Calu3 (cell line): Measurements from ENCODE around the gene NRG3. TPM values are rescaled to one million over a fixed set of nuclear protein-coding genes. Genes with fewer than 3 reads are reported as not detected.

Experiments used
- BruUV-seq: library from RNA; stranded (reverse); fragments of 400-500 nt; replicated peaks from 2 replicates; lab custom pipeline; 2021; lab: Mats Ljungman, UMichigan
- CTCF ChIA-PET: fragments of 300-600 bp; sonication (Branson Sonifier 250); formaldehyde crosslinking; loops from one replicate; lab custom pipeline; 2022; ENCODE audit warnings: antibody characterized with exemption; lab: Charles Lee
- DNase-seq: peaks from one replicate; pipeline ENCODE4 v3.0.0; 2022
- H3K27ac Mint-ChIP-seq: one replicate; pipeline ENCODE4 v1.8.0; 2022; ENCODE audit warnings: mixed read lengths; ENCODE audit not compliant: unreplicated experiment
- H3K27me3 Mint-ChIP-seq: one replicate; pipeline ENCODE4 v1.8.0; 2022; ENCODE audit warnings: mixed read lengths; ENCODE audit not compliant: unreplicated experiment
- H3K36me3 Mint-ChIP-seq: one replicate; pipeline ENCODE4 v1.8.0; 2022; ENCODE audit warnings: mild to moderate bottlenecking, moderate library complexity, mixed read lengths; ENCODE audit not compliant: insufficient read depth, unreplicated experiment
- H3K4me1 Mint-ChIP-seq: one replicate; pipeline ENCODE4 v1.8.0; 2022; ENCODE audit warnings: mild to moderate bottlenecking, low read depth, mixed read lengths; ENCODE audit not compliant: unreplicated experiment
- H3K4me3 Mint-ChIP-seq: one replicate; pipeline ENCODE4 v1.8.0; 2022; ENCODE audit warnings: mild to moderate bottlenecking, low read depth, moderate library complexity, mixed read lengths; ENCODE audit not compliant: unreplicated experiment
- H3K9me3 Mint-ChIP-seq: one replicate; pipeline ENCODE4 v1.8.0; 2022; ENCODE audit warnings: low read depth, mixed read lengths; ENCODE audit not compliant: unreplicated experiment
- CTCF ChIP-seq: fragments of 200-600 bp; IDR thresholded peaks from one replicate; pipeline ENCODE4 v1.8.0; 2022; ENCODE audit warnings: antibody characterized with exemption; ENCODE audit not compliant: unreplicated experiment
- intact Hi-C: fragments of 100-400 bp; cut with micrococcal nuclease; formaldehyde crosslinking; loops from one replicate; pipeline ENCODE4 v1.10.0; 2022; ENCODE audit not compliant: unreplicated experiment
- total RNA-seq: library from RNA; stranded (reverse); gene quantifications from 2 replicates; pipeline ENCODE4 v1.2.3, GENCODE V29; 2022

The NRG3 gene
- total RNA-seq, 1 experiment from 2014 or later = 46.3 TPM

GRCh38 chr10:82535457-82535856 is 660.5 kb downstream of the NRG3 start:
- H3K4me1 Mint-ChIP-seq = no peaks in the 10 kb centered on the region
- BruUV-seq = no TSS peak
- no peaks in the 10 kb centered on the region for H3K9me3 Mint-ChIP-seq
- CTCF ChIA-PET = interaction anchor here (0.7 kb wide), 1 partner anchor 20 kb away, joined by 4 read pairs; no protein-coding TSS in a partner anchor
- no peak for DNase-seq
- no peaks in the 10 kb centered on the region for H3K36me3 Mint-ChIP-seq
- no peak for TF ChIP-seq CTCF
- H3K27me3 Mint-ChIP-seq = no peaks in the 10 kb centered on the region
- no peak overlapping the region for H3K27ac Mint-ChIP-seq
- no peak overlapping the region for H3K4me3 Mint-ChIP-seq
- intact Hi-C loops = no loop called here

DNA sequence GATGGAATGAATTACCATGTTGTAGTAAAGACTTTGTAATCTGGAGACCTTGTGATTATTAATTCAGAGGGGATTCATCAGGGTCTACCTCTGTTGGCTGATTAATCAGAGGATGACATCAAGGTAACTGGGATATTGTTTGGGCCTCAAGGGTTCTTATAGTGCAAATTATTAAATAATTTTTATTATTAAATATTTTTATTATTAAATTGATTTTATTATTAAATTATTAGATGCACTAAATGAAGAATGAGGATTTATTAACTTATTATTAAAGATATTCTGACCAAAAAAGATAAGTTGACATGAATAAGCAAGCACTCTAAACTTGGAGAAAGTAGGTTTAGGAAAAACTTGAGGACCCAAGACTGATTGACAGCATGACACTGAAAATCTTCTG is 661.7 kb downstream of the NRG3 start:
- no peak overlapping the region for H3K4me3 Mint-ChIP-seq
- intact Hi-C loops = no loop called here
- BruUV-seq = no TSS peak
- DNase-seq = no peak
- CTCF ChIA-PET = no interaction called here
- no peaks in the 10 kb centered on the region for H3K36me3 Mint-ChIP-seq
- H3K4me1 Mint-ChIP-seq = no peaks in the 10 kb centered on the region
- H3K27ac Mint-ChIP-seq = no peak overlapping the region
- no peaks in the 10 kb centered on the region for H3K9me3 Mint-ChIP-seq
- H3K27me3 Mint-ChIP-seq = no peaks in the 10 kb centered on the region
- TF ChIP-seq CTCF = no peak

DNA sequence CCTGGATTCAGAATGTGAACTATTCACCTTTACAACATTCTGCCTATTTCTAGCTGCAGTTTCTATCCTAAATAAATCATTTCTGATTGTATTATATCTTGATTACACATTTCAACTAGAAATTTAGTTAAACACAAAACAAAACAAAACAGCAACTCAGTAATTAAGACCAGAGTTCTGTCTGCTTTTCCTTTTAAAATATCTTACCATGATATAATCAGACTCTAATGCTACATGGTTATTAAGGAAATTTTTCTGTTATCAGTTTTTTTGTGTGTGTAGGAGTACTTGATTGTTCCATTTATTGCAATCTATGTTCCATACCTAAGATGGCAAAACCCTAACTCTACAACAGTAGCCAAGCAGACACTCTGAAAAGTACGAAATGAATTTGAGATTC is 663.3 kb downstream of the NRG3 start:
- DNase-seq = no peak
- CTCF ChIA-PET = no interaction called here
- intact Hi-C loops = no loop called here
- no peaks in the 10 kb centered on the region for H3K27me3 Mint-ChIP-seq
- H3K9me3 Mint-ChIP-seq = no peaks in the 10 kb centered on the region
- H3K27ac Mint-ChIP-seq = no peak overlapping the region
- H3K4me3 Mint-ChIP-seq = no peak overlapping the region
- H3K4me1 Mint-ChIP-seq = no peaks in the 10 kb centered on the region
- TF ChIP-seq CTCF = no peak
- no TSS peak for BruUV-seq
- H3K36me3 Mint-ChIP-seq = no peaks in the 10 kb centered on the region

DNA sequence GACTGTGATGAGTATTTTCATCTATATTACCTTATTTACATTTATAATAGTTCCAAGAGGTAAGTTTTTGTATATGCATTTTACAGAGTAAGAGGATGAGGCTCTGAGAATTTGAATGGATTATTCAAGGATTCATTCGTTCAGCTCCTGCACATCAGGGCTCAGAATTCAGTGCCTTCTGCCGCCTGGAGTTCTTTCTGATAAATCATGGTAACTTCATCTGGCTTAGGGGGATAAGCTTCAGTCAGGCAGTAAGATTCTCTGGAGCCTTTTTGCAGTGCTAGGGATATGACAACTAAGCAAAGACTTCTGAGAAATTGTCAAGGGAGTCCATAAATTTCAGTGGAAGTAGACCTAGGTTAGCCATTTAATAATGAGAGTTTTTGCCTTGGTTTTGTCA is 668.6 kb downstream of the NRG3 start:
- H3K36me3 Mint-ChIP-seq = no peaks in the 10 kb centered on the region
- H3K4me1 Mint-ChIP-seq = no peaks in the 10 kb centered on the region
- intact Hi-C loops = no loop called here
- no peak for DNase-seq
- BruUV-seq = no TSS peak
- TF ChIP-seq CTCF = no peak
- no peaks in the 10 kb centered on the region for H3K27me3 Mint-ChIP-seq
- no peaks in the 10 kb centered on the region for H3K9me3 Mint-ChIP-seq
- H3K27ac Mint-ChIP-seq = no peak overlapping the region
- H3K4me3 Mint-ChIP-seq = no peak overlapping the region
- CTCF ChIA-PET = no interaction called here

GRCh38 chr10:82544377-82544776 is 669.4 kb downstream of the NRG3 start:
- H3K4me1 Mint-ChIP-seq = no peaks in the 10 kb centered on the region
- no peak for DNase-seq
- CTCF ChIA-PET = no interaction called here
- TF ChIP-seq CTCF = no peak
- H3K36me3 Mint-ChIP-seq = no peaks in the 10 kb centered on the region
- no peaks in the 10 kb centered on the region for H3K9me3 Mint-ChIP-seq
- H3K27me3 Mint-ChIP-seq = no peaks in the 10 kb centered on the region
- BruUV-seq = no TSS peak
- no peak overlapping the region for H3K27ac Mint-ChIP-seq
- intact Hi-C loops = no loop called here
- no peak overlapping the region for H3K4me3 Mint-ChIP-seq
